IgD-negative memory B cell (primary cell): ENCODE data around the gene FAM3C. TPM values are rescaled to one million over a fixed set of nuclear protein-coding genes. Genes with fewer than 3 reads are reported as not detected.

Experiments used
- polyA plus RNA-seq: library from polyadenylated mRNA; unstranded; fragments of 300-500 nt; fragmentation: Illumina TruSeq; gene quantifications from one replicate; pipeline ENCODE4 v1.2.3, GENCODE V29; 2021

Gene FAM3C
- polyA plus RNA-seq, 1 donor from 2014 or later, result 50.4 TPM

Other genes starting within 250 kb of the FAM3C start
- 5.9 TPM for gene WNT16, start 67.3 kb downstream of the FAM3C start, polyA plus RNA-seq